GM12878 (cell line): ENCODE data around the gene POFUT2. TPM values are rescaled to one million over a fixed set of nuclear protein-coding genes. Genes with fewer than 3 reads are reported as not detected.
"Not testable (repeated sequence)": the region's sequence is repeated elsewhere in the genome, so short reads cannot be mapped to it uniquely, and the experiment has no call there.

ENCODE experiments used
- ATAC-seq: fragments of 200-7000 bp; cut with Tn5 transposase; 3 replicates; pipeline ENCODE4 v1.9.1; 2020; ENCODE audit warnings: mild to moderate bottlenecking, moderate library complexity
- BruUV-seq: library from RNA; stranded (reverse); fragments of 400-500 nt; replicated peaks from 2 replicates; lab custom pipeline; 2021; lab: Mats Ljungman, UMichigan
- CTCF ChIA-PET: fragments of 300-600 bp; sonication (Branson Sonifier 250); formaldehyde crosslinking; extraction: SDS; loops from one replicate; lab custom pipeline; 2021; ENCODE audit warnings: inconsistent platforms; lab: Yijun Ruan, JAX
- POLR2A ChIA-PET: fragments of 350-600 bp; formaldehyde crosslinking; extraction: SDS; loops from one replicate; lab custom pipeline; 2021; ENCODE audit warnings: inconsistent platforms; lab: Charles Lee
- RAD21 ChIA-PET: fragments of 300-600 bp; sonication (Branson Sonifier 250); formaldehyde crosslinking; loops from one replicate; lab custom pipeline; 2023; ENCODE audit warnings: antibody characterized with exemption; ENCODE audit not compliant: unreplicated experiment; lab: Charles Lee
- SMC1A ChIA-PET: fragments of 300-600 bp; sonication (Branson Sonifier 250); formaldehyde crosslinking; loops from one replicate; lab custom pipeline; 2023; ENCODE audit not compliant: unreplicated experiment, uncharacterized antibody; lab: Charles Lee
- DNase-seq: peaks from one replicate; pipeline ENCODE4 v3.0.0-alpha.2; 2011; ENCODE audit warnings: low read depth, low spot score
- FAIRE-seq: peaks from 3 replicates; lab custom pipeline; 2011; peaks lifted over from hg19 to GRCh38; lab: Jason Lieb, UNC
- H2AFZ ChIP-seq: 2 replicates; pipeline ENCODE4 v1.6.0; 2011; ENCODE audit warnings: low read depth, low read length, control low read depth; ENCODE audit not compliant: control insufficient read depth
- H3K27ac ChIP-seq: 2 replicates; pipeline ENCODE4 v1.5.1; 2011; ENCODE audit warnings: control low read depth; ENCODE audit not compliant: control insufficient read depth, insufficient read depth
- H3K27me3 ChIP-seq, 2 experiments: replicated peaks in 1 of 2; 2 replicates each; pipeline versions ENCODE4 v1.6.0 to v1.6.1; 2011; ENCODE audit warnings: low read length in 1 of 2; ENCODE audit not compliant: control insufficient read depth in 2 of 2, insufficient read depth in 2 of 2
- H3K36me3 ChIP-seq, 2 experiments: 2 replicates each; pipeline ENCODE4 v1.5.1; 2011; ENCODE audit warnings: low read length in 1 of 2; ENCODE audit not compliant: control insufficient read depth in 2 of 2, insufficient read depth in 2 of 2
- H3K4me1 ChIP-seq: 2 replicates; pipeline ENCODE4 v1.6.1; 2011; ENCODE audit warnings: mild to moderate bottlenecking, low read length, moderate library complexity, mixed read lengths; ENCODE audit not compliant: control insufficient read depth, insufficient read depth
- H3K4me2 ChIP-seq: 2 replicates; pipeline ENCODE4 v1.6.0; 2011; ENCODE audit warnings: control low read depth; ENCODE audit not compliant: control insufficient read depth, insufficient read depth
- H3K4me3 ChIP-seq: fragments of 200-600 bp; sonication (generic); 2 replicates; pipeline ENCODE4 v1.5.1; 2016
- H3K79me2 ChIP-seq: 2 replicates; pipeline ENCODE4 v1.6.0; 2011; ENCODE audit warnings: low read length; ENCODE audit not compliant: control insufficient read depth, insufficient read depth
- H3K9ac ChIP-seq: 2 replicates; pipeline ENCODE4 v1.8.0; 2011; ENCODE audit warnings: low read length, control low read depth, mixed read lengths; ENCODE audit not compliant: control insufficient read depth, insufficient read depth
- H3K9me3 ChIP-seq: replicated peaks from 3 replicates; pipeline ENCODE4 v1.5.1; 2011; ENCODE audit warnings: mild to moderate bottlenecking, low read length; ENCODE audit not compliant: control insufficient read depth, insufficient read depth
- H4K20me1 ChIP-seq: 2 replicates; pipeline ENCODE4 v1.6.0; 2011; ENCODE audit not compliant: control insufficient read depth, insufficient read depth
- CBFB ChIP-seq: IDR thresholded peaks from 2 replicates; pipeline ENCODE4 v1.6.1; 2016; ENCODE audit warnings: antibody characterized with exemption, low read depth
- EED ChIP-seq: sonication (generic); IDR thresholded peaks from 2 replicates; pipeline ENCODE4 v1.6.1; 2016; ENCODE audit warnings: antibody characterized with exemption, low read depth
- GABPA ChIP-seq: IDR thresholded peaks from 2 replicates; pipeline ENCODE4 v1.6.1; 2014; ENCODE audit warnings: antibody characterized with exemption, low read depth, mild to moderate bottlenecking, inconsistent platforms
- IKZF2 ChIP-seq, 2 experiments: fragments of 450-650 bp; IDR thresholded peaks; 2 replicates each; pipeline ENCODE4 v1.6.1; 2017; ENCODE audit warnings: mild to moderate bottlenecking in 2 of 2, moderate library complexity in 2 of 2
- NFXL1 ChIP-seq: fragments of 450-650 bp; IDR thresholded peaks from 2 replicates; pipeline ENCODE4 v1.6.1; 2017; ENCODE audit warnings: antibody characterized with exemption, mild to moderate bottlenecking, borderline replicate concordance
- NRF1 ChIP-seq: conservative IDR thresholded peaks from 2 replicates; pipeline ENCODE4 v1.6.1; 2011; ENCODE audit warnings: mild to moderate bottlenecking, low read depth, low read length, improper control_type of control experiment
- POLR2AphosphoS2 ChIP-seq: IDR thresholded peaks from 2 replicates; pipeline ENCODE4 v1.6.1; 2011; ENCODE audit warnings: low read depth, mild to moderate bottlenecking, low read length, improper control_type of control experiment, moderate library complexity
- WGBS: methylation state at CpG from one replicate; pipeline ENCODE4 v1.1.6; 2016; ENCODE audit warnings: low lambda C conversion rate; ENCODE audit not compliant: insufficient replicate concordance, insufficient coverage; ENCODE audit errors: missing lambda C conversion rate; 5-methylcytosine and 5-hydroxymethylcytosine counted together
- in situ Hi-C: fragments of 300-500 bp; cut with MboI; formaldehyde crosslinking; loops from 9 replicates; pipeline ENCODE4 v1.14.3; 2018; ENCODE audit warnings: mixed read lengths
- intact Hi-C: fragments of 100-400 bp; cut with micrococcal nuclease; formaldehyde crosslinking; loops from one replicate; pipeline ENCODE4 v1.14.2; 2022; ENCODE audit not compliant: unreplicated experiment
- polyA plus RNA-seq, 11 experiments: library from polyadenylated mRNA; depleted of rRNA in 4 of 11; unstranded in 6 of 11; stranded (reverse) in 5 of 11; fragments of >200 nt; fragmentation: Nextera tagmentation in 4 of 11; fragmentation: Illumina TruSeq in 1 of 11; extraction: Ambion mirVana in 4 of 11; extraction: Trizol in 1 of 11; gene quantifications; 1 replicate in 1 of 11; 2 replicates in 10 of 11; pipeline versions ENCODE4 v1.2.1 to v1.2.3, GENCODE V29; 2011 to 2016; ENCODE audit warnings: inconsistent platforms in 2 of 11, missing spikeins in 2 of 11, low read depth in 1 of 11
- total RNA-seq, 4 experiments: library from RNA; depleted of rRNA in 3 of 4; stranded (reverse); fragments of >200 nt in 3 of 4; fragmentation: Illumina TruSeq in 1 of 4; extraction: Trizol in 1 of 4; gene quantifications; 2 replicates each; pipeline versions ENCODE4 v1.2.1 to v1.2.3, GENCODE V29; 2013 to 2021
- TF ChIP-seq, protein P1 (sequence below): fragments of 450-650 bp; formaldehyde crosslinking; IDR thresholded peaks from 2 replicates; pipeline ENCODE4 v1.4.0; 2020; ENCODE audit warnings: mild to moderate bottlenecking, moderate library complexity

The POFUT2 gene
- total and polyA plus RNA-seq, 10 of the 15 experiments (the other 5 are each of a cell fraction or from before 2014, with no cell fraction given) = 1.2 to 15.1 (median 6.8) TPM

DNA sequence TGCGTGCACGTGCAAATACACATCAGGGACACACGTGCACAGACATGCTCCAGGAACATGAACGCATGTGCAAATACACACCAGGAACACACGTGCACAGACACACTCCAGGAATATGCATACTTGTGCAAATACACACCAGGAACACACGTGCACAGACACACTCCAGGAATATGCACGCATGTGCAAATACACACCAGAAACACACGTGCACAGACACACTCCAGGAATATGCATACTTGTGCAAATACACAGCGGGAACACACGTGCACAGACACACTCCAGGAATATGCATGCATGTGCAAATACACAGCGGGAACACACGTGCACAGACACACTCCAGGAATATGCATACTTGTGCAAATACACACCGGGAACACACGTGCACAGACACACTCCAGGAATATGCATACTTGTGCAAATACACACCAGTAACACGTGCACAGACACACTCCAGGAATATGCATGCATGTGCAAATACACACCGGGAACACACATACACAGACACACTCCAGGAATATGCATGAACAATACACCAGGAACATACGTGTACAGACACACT lies 20.0 kb upstream of the POFUT2 start:
- H3K36me3 ChIP-seq, BruUV-seq, H3K4me2 ChIP-seq, H2AFZ ChIP-seq, H3K9ac ChIP-seq, H3K4me3 ChIP-seq, RAD21 ChIA-PET, H4K20me1 ChIP-seq, H3K27me3 ChIP-seq, H3K27ac ChIP-seq, ATAC-seq, POLR2A ChIA-PET, H3K79me2 ChIP-seq, SMC1A ChIA-PET, H3K4me1 ChIP-seq, in situ Hi-C loops, H3K9me3 ChIP-seq, intact Hi-C loops, DNase-seq, FAIRE-seq: not testable (repeated sequence)
- CTCF ChIA-PET = interaction anchor here (1.7 kb wide), 1 partner anchor 16 kb away, joined by 4 read pairs; no protein-coding TSS in a partner anchor
- 23% methylated on average over 17 of the region's 17 CpGs for WGBS

GRCh38 chr21:45306832-45307571 lies 19.3 kb upstream of the POFUT2 start:
- H3K9me3 ChIP-seq = no peaks in the 10 kb centered on the region
- 65% methylated on average over 33 of the region's 33 CpGs for WGBS
- FAIRE-seq (no peak), DNase-seq (no peak), ATAC-seq (no peak)
- POLR2A ChIA-PET = no interaction called here
- intact Hi-C loops = no loop called here
- H3K4me1 ChIP-seq = no peaks in the 10 kb centered on the region
- no peak overlapping the region for H3K4me3 ChIP-seq
- H3K27me3 ChIP-seq = peaks cover 0 to 1% of the 10 kb centered on the region in 2 experiments; a peak in 1 of 4 replicates
- in situ Hi-C loops = no loop called here
- H2AFZ ChIP-seq = no peak overlapping the region
- BruUV-seq = no TSS peak
- H4K20me1 ChIP-seq = no peaks in the 10 kb centered on the region
- H3K4me2 ChIP-seq = no peak overlapping the region
- H3K9ac ChIP-seq = no peak overlapping the region
- H3K27ac ChIP-seq = no peak overlapping the region
- no peak for TF ChIP-seq CBFB
- TF ChIP-seq GABPA = no peak
- TF ChIP-seq IKZF2 (IDR thresholded peaks at IDR 0.05) = no peak
- TF ChIP-seq, protein P1, sequence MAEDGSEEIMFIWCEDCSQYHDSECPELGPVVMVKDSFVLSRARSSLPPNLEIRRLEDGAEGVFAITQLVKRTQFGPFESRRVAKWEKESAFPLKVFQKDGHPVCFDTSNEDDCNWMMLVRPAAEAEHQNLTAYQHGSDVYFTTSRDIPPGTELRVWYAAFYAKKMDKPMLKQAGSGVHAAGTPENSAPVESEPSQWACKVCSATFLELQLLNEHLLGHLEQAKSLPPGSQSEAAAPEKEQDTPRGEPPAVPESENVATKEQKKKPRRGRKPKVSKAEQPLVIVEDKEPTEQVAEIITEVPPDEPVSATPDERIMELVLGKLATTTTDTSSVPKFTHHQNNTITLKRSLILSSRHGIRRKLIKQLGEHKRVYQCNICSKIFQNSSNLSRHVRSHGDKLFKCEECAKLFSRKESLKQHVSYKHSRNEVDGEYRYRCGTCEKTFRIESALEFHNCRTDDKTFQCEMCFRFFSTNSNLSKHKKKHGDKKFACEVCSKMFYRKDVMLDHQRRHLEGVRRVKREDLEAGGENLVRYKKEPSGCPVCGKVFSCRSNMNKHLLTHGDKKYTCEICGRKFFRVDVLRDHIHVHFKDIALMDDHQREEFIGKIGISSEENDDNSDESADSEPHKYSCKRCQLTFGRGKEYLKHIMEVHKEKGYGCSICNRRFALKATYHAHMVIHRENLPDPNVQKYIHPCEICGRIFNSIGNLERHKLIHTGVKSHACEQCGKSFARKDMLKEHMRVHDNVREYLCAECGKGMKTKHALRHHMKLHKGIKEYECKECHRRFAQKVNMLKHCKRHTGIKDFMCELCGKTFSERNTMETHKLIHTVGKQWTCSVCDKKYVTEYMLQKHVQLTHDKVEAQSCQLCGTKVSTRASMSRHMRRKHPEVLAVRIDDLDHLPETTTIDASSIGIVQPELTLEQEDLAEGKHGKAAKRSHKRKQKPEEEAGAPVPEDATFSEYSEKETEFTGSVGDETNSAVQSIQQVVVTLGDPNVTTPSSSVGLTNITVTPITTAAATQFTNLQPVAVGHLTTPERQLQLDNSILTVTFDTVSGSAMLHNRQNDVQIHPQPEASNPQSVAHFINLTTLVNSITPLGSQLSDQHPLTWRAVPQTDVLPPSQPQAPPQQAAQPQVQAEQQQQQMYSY (CRISPR knock-in tag) = no peak
- TF ChIP-seq NFXL1 = no peak
- TF ChIP-seq NRF1 = no peak
- no peak for TF ChIP-seq EED
- no peak for TF ChIP-seq POLR2AphosphoS2
- RAD21 ChIA-PET = no interaction called here
- CTCF ChIA-PET = no interaction called here
- H3K79me2 ChIP-seq = no peaks in the 10 kb centered on the region
- SMC1A ChIA-PET = no interaction called here
- H3K36me3 ChIP-seq = no peaks in the 10 kb centered on the region
